PC-3 (cell line): ENCODE results near the gene SETBP1. TPM values are rescaled to one million over a fixed set of nuclear protein-coding genes. Genes with fewer than 3 reads are reported as not detected.

Experiments used
- ATAC-seq: fragments of 200-7000 bp; cut with Tn5 transposase; 2 replicates; pipeline ENCODE4 v1.9.1; 2020; ENCODE audit warnings: mild to moderate bottlenecking, moderate library complexity
- BruUV-seq: library from RNA; stranded (reverse); fragments of 400-500 nt; replicated peaks from 2 replicates; lab custom pipeline; 2021; lab: Mats Ljungman, UMichigan
- CTCF ChIA-PET: fragments of 300-600 bp; sonication (Branson Sonifier 250); formaldehyde crosslinking; loops from one replicate; lab custom pipeline; 2022; ENCODE audit warnings: antibody characterized with exemption; lab: Charles Lee
- POLR2A ChIA-PET: fragments of 300-600 bp; sonication (Branson Sonifier 250); formaldehyde crosslinking; loops from one replicate; lab custom pipeline; 2022; ENCODE audit warnings: antibody characterized with exemption; ENCODE audit not compliant: unreplicated experiment; lab: Charles Lee
- DNase-seq: peaks from one replicate; pipeline ENCODE4 v3.0.0-alpha.2; 2015
- H2AFZ ChIP-seq: fragments of 300-600 bp; sonication (generic); 2 replicates; pipeline ENCODE4 v1.6.0; 2016; ENCODE audit warnings: antibody characterized with exemption, low read length
- H3F3A ChIP-seq: fragments of 300-600 bp; sonication (generic); one replicate; pipeline ENCODE4 v1.6.0; 2017; ENCODE audit warnings: antibody characterized with exemption, low read length, control low read depth, mild to moderate bottlenecking; ENCODE audit not compliant: unreplicated experiment
- H3K27ac ChIP-seq: fragments of 300-600 bp; sonication (generic); 2 replicates; pipeline ENCODE4 v1.5.1; 2016; ENCODE audit warnings: mild to moderate bottlenecking, low read length
- H3K27me3 ChIP-seq: fragments of 300-600 bp; sonication (generic); 2 replicates; pipeline ENCODE4 v1.6.1; 2016; ENCODE audit warnings: low read length, mixed read lengths
- H3K36me3 ChIP-seq: fragments of 300-600 bp; sonication (generic); 2 replicates; pipeline ENCODE4 v1.6.1; 2016; ENCODE audit warnings: low read depth, mixed run types, low read length, mixed read lengths
- H3K4me1 ChIP-seq: fragments of 300-600 bp; sonication (generic); 2 replicates; pipeline ENCODE4 v1.5.1; 2016; ENCODE audit warnings: low read length; ENCODE audit not compliant: insufficient read depth
- H3K4me2 ChIP-seq: fragments of 300-600 bp; sonication (generic); 2 replicates; pipeline ENCODE4 v1.6.0; 2016; ENCODE audit warnings: low read length
- H3K4me3 ChIP-seq: fragments of 300-600 bp; sonication (generic); 2 replicates; pipeline ENCODE4 v1.5.1; 2016; ENCODE audit warnings: mild to moderate bottlenecking, low read length, mixed read lengths
- H3K79me2 ChIP-seq: fragments of 300-600 bp; sonication (generic); 2 replicates; pipeline ENCODE4 v1.6.1; 2017; ENCODE audit warnings: low read length, mixed read lengths
- H3K9ac ChIP-seq: fragments of 300-600 bp; sonication (generic); 2 replicates; pipeline ENCODE4 v1.6.0; 2016; ENCODE audit warnings: mild to moderate bottlenecking, low read length
- H3K9me2 ChIP-seq: fragments of 300-600 bp; sonication (generic); replicated peaks from 2 replicates; pipeline ENCODE4 v1.6.1; 2016; ENCODE audit warnings: mixed run types, low read length, mixed read lengths
- H3K9me3 ChIP-seq: fragments of 300-600 bp; sonication (generic); 2 replicates; pipeline ENCODE4 v1.6.1; 2016; ENCODE audit warnings: low read length, mixed read lengths
- H4K20me1 ChIP-seq: fragments of 300-600 bp; sonication (generic); 2 replicates; pipeline ENCODE4 v1.6.1; 2016; ENCODE audit warnings: low read length, mixed read lengths
- CTCF ChIP-seq: fragments of 300-600 bp; sonication (generic); conservative IDR thresholded peaks from 2 replicates; pipeline ENCODE4 v1.5.1; 2017; ENCODE audit warnings: antibody characterized with exemption, low read depth, mild to moderate bottlenecking, low read length
- EZH2 ChIP-seq: fragments of 300-600 bp; sonication (generic); IDR thresholded peaks from one replicate; pipeline ENCODE4 v1.6.1; 2017; ENCODE audit warnings: antibody characterized with exemption, mild to moderate bottlenecking, low read length; ENCODE audit not compliant: unreplicated experiment
- EZH2phosphoT487 ChIP-seq: fragments of 300-600 bp; sonication (generic); IDR thresholded peaks from 2 replicates; pipeline ENCODE4 v1.6.1; 2018; ENCODE audit warnings: mild to moderate bottlenecking, antibody characterized with exemption, low read length, borderline replicate concordance
- intact Hi-C: fragments of 100-400 bp; cut with micrococcal nuclease; formaldehyde crosslinking; loops from 2 replicates; pipeline ENCODE4 v1.9.0; 2023
- total RNA-seq: library from RNA; depleted of rRNA; stranded (reverse); fragments of >200 nt; gene quantifications from 2 replicates; pipeline ENCODE4 v1.2.3, GENCODE V29; 2014

The SETBP1 gene
- total RNA-seq, 1 experiment from 2014 or later, result 2.3 TPM

- TF ChIP-seq EZH2phosphoT487 (no peak), EZH2 (no peak), CTCF (no peak)
- Histone ChIP-seq H4K20me1 (no peaks in the 10 kb centered on the region), H2AFZ (no peak overlapping the region), H3K9me2 (no peaks in the 10 kb centered on the region), H3K9me3 (no peaks in the 10 kb centered on the region), H3F3A (no peaks in the 10 kb centered on the region), H3K4me3 (no peak overlapping the region), H3K27ac (no peak overlapping the region), H3K36me3 (no peaks in the 10 kb centered on the region), H3K4me2 (no peak overlapping the region), H3K9ac (no peak overlapping the region), H3K79me2 (no peaks in the 10 kb centered on the region), H3K27me3 (no peaks in the 10 kb centered on the region), H3K4me1 (peaks cover 12% of the 10 kb centered on the region; the same call in 1 of the 2 replicates)
- DNase-seq, result no peak
- intact Hi-C loops, result no loop called here
- ChIA-PET POLR2A (no interaction called here), CTCF (no interaction called here)
- no peak for ATAC-seq
- BruUV-seq, result no TSS peak
These were observed 159.5 kb downstream of the SETBP1 start for GRCh38 chr18:44840058-44840790.

- intact Hi-C loops, result no loop called here
- no peak for ATAC-seq
These were observed 160.5 kb downstream of the SETBP1 start for GRCh38 chr18:44841221-44841620.

More at GRCh38 chr18:44841221-44841620, 160.5 kb downstream of the SETBP1 start:
- Histone ChIP-seq H3K27me3 (no peaks in the 10 kb centered on the region), H3K9me3 (no peaks in the 10 kb centered on the region), H3K4me3 (no peak overlapping the region), H3K9ac (no peak overlapping the region), H3K4me2 (no peak overlapping the region), H3K9me2 (no peaks in the 10 kb centered on the region), H3K79me2 (no peaks in the 10 kb centered on the region), H4K20me1 (no peaks in the 10 kb centered on the region), H3K27ac (no peak overlapping the region), H3K36me3 (no peaks in the 10 kb centered on the region), H2AFZ (no peak overlapping the region), H3K4me1 (peaks cover 12% of the 10 kb centered on the region; the same call in 1 of the 2 replicates), H3F3A (no peaks in the 10 kb centered on the region)
- ChIA-PET POLR2A (no interaction called here), CTCF (no interaction called here)
- no TSS peak for BruUV-seq
- TF ChIP-seq CTCF, result no peak
- TF ChIP-seq EZH2, result no peak
- TF ChIP-seq EZH2phosphoT487, result no peak
- DNase-seq, result peak; percentile 7
